GM10847 (cell line): Measurements from ENCODE around the gene PRSS33.

Source experiments
- POLR2A ChIP-seq: IDR thresholded peaks from 2 replicates; pipeline ENCODE4 v1.6.1; 2011; ENCODE audit not compliant: insufficient read length; ENCODE audit errors: extremely low read depth

Gene PRSS33

DNA sequence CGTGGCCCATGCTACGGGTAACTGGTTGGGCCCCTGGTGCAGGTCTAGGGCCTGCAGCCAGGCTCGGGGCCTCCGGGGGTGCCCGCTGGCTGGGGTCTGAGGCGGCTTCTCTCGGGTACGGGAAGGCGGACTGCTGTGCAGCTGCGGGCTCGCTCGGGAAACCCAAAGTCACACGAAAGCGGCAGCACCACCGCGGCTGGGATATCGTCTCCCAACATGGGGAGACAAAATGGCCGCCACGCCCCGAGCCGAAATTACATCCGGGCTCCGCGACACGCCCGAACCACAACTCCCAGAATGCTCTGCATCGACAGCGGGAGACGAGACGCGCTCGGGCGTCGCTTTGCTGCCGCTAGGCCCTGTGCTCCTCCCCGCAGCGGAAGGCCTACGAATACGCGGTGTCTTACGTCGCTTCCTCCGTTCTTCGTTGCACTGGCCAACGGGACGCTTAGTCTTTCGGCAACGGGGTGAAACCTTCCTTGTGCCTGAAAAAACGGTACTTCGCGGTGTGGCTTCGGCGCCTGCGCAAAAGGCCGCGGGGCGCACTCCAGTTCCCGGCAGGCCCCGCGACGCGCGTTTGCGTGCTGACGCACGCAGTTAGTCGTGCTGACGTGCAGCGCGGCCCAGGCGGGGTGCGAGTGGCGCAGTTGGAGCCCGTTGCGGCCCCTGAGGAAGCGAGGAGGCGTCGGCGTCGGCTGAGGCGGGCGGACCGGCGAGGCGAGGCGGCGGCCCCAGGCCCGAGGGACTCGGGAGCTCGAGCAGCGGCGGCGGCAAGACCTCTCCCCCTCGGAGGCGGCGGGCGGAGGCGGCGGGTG lies 35.1 kb downstream of the PRSS33 start, which contains the start of gene SRRM2:
SRRM2 (plus strand) TSS at position 604 of the 815 bp plus-strand sequence. CDS start 3,727 bp downstream, outside the sequence.
- TF ChIP-seq POLR2A = peak; percentile 86

- TF ChIP-seq POLR2A = no peak
Measured at GRCh38 chr16:2751577-2752034, 35.8 kb downstream of the PRSS33 start.

GRCh38 chr16:2749936-2750335 lies 37.4 kb downstream of the PRSS33 start:
- no peak for TF ChIP-seq POLR2A

DNA sequence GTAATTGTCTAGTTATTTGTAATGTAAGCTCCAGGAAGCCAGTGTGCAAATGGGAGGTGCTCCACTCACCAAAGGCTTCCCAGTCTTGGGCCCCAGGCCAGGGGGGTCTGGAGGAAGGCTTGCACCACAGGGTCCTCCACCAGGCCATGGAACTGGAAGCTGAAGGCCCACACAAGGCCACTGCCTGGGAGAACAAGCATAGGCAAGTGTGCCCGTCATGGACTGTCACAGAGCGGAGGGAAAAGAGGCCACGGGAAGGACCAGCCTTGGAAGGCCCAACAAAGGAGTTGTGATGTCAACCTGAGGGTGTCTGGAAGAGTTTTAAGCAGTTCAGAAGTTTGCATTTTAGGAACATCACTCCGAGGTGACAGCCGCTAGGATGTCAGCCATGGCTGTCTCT lies 37.9 kb downstream of the PRSS33 start:
- TF ChIP-seq POLR2A = no peak

DNA sequence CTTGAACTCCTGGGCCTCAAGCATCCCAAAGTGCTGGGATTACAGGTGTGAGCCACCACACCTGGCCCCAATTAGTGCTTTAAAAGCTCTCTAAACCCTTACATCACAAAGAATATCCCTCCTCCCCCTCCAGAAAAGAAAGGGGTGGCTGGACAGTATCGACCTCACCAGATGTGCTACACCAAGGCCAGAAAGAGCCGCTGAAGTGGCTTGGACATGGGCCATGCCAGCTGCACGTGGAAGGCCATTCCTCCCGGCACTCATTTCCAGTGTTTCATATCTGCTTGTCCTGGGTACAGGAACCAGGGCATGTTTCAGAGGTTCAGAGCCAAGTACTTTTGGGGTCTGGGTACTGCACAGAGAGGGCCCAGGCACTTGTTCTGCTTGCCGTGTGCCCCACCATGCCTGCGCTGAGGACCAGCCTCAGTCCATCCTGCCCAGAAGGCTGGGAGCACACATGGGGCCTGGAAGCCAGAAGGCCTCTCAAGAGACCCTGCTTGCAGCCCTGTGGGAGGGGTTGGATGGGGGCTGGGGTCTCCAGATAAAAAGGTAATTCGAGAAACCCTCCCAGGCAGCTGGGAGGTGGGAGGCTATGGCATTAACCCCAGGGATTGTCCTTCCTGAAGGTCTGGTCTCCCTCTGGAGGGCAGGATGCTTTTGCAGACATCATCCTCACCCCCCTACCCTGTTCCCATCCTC lies 38.5 kb downstream of the PRSS33 start:
- no peak for TF ChIP-seq POLR2A

GRCh38 chr16:2745961-2746360 lies 41.4 kb downstream of the PRSS33 start:
- TF ChIP-seq POLR2A = no peak

GRCh38 chr16:2745116-2745890 lies 42.1 kb downstream of the PRSS33 start:
- TF ChIP-seq POLR2A = no peak

- no peak for TF ChIP-seq POLR2A
Measured at GRCh38 chr16:2744711-2745110, 42.6 kb downstream of the PRSS33 start.

DNA sequence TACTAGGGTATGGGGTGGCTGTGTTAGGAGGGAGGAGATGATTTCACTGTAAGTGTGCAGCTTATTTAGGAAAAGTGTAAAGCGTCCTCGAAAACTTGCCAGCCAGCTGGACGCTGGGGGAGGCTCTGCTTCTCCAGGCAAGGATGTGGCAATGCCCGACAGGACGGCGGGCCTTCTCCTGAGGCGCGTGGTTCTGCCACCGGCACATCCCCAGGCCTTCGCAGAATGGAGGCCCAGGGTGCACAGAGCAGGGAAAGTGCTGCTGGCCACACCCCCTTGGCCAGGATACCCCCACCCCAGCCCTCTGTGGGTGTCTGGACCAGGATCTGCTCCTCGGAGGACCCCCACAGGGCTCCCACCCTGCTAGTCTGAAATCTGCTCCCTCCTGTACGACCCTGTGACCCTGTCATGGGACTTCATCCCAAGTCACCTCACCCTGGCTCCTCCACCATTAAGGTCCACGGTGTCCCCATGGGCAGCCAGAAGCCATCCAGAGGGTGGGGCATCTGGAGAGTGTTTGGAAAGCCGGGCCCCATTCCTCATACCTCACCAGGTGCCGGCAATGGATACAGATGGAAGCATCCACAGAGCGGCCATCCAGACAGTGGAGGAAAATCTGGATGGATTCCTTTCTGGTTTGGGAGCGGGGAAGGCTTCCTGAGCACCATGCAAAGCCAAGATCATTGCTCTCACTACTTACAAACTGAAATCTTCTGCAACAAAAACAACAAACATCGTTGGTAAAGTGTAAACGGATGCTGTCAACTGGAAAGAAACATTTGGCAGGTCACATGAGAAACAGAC lies 44.2 kb downstream of the PRSS33 start:
- no peak for TF ChIP-seq POLR2A

- TF ChIP-seq POLR2A = no peak
Measured at GRCh38 chr16:2742323-2743006, 44.9 kb downstream of the PRSS33 start.

DNA sequence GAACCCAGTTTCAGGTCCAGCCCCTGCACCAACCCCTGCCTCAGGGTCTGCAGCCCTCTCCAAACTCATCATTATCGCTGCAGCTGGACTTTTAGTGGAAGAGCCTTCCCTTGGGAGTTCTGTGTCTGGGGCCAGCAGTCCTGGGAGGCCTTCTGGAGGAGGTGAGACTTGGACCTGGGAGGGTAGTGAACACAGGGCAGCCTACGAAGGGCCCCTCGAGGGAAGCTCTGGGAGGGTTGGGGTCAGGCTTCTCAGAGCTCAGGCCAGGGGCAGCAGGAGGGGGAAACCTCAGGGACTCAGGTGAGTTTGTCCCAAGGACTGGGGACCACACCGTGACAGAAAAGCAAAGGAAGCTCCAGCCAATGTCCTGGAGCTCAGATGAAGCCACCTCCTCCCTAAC lies 46.2 kb downstream of the PRSS33 start:
- no peak for TF ChIP-seq POLR2A

DNA sequence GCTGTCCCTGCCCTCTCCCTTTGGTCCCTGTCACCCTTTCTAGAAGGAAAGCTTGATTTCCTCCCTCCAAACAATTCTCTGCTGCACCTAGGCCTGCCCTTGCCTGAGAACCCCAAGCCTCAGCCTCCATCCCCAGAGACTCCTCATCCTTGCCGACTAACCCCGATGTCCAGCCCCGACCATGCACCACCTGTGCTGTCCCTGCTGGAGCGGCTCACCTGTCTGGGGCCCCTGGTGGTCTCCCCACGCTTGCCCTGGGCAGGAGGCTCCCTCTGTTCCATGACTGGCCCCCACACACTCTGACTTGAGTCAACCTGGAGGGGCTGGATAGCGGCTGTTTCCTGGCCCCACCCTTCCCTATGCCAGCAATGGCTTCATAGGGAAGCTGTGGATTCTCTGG lies 46.9 kb downstream of the PRSS33 start:
- TF ChIP-seq POLR2A = no peak

- no peak for TF ChIP-seq POLR2A
Measured at GRCh38 chr16:2739625-2740430, 47.5 kb downstream of the PRSS33 start.
